ENCODE results near the gene SPRR4.

- no peak for TF ChIP-seq CTCF (conservative IDR thresholded peaks at IDR 0.05; ENCODE audit: low read length)
- TF ChIP-seq EZH2phosphoT487 (IDR thresholded peaks at IDR 0.05; ENCODE audit: borderline replicate concordance, low read depth, low read length) = no peak
Observed at GRCh38 chr1:152962876-152963415, 7.5 kb upstream of the SPRR4 start.
